Stimulated activated CD4-positive, alpha-beta T cell treated with anti-CD3 and anti-CD28 coated beads, Interleukin-4, amount 100 ng/mL, for 24 hours (primary cell): ENCODE data around the gene ATOH8.

Source experiments
- DNase-seq: peaks from one replicate; pipeline ENCODE4 v3.0.0-alpha.2; 2020

The ATOH8 gene

DNA sequence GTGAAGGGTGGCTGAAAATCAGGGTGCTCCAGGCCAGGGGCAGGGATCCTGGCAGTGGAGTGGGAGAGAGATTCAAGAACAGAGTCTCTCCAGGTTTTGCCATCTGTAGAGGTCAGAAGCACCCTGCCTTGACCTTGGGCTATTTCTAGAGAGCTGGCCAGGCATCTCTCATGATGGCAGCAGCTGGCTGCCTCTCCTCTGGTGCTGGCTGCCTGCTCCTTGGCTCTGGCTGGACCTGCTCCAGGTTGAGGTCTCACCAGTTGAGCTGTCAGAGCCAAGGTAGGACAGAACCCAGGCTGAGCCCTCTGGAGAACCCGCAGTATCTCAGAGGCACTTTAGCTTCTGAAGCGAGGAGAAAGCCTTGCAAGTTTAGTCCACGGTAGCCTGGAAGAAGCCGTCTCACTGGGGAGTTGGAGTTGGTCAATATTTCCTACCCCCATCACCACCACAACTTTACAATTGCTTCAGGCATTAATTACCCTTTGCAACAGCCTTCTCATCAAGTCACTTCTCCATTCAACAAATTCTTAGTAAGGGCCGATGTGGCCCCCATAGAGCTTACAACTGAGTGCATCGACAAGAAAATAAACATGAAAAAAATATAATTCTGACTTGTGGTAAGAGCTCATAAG is 34.1 kb upstream of the ATOH8 start:
- no peak for DNase-seq

- no peak for DNase-seq
Measured at GRCh38 chr2:85720533-85720932, 33.3 kb upstream of the ATOH8 start.

- DNase-seq: no peak
Measured at GRCh38 chr2:85721641-85722040, 32.1 kb upstream of the ATOH8 start.

GRCh38 chr2:85722519-85722918 is 31.3 kb upstream of the ATOH8 start:
- DNase-seq: no peak

- no peak for DNase-seq
Measured at GRCh38 chr2:85723707-85724360, 30.0 kb upstream of the ATOH8 start.

GRCh38 chr2:85724731-85725181 is 29.0 kb upstream of the ATOH8 start:
- DNase-seq: no peak

DNA sequence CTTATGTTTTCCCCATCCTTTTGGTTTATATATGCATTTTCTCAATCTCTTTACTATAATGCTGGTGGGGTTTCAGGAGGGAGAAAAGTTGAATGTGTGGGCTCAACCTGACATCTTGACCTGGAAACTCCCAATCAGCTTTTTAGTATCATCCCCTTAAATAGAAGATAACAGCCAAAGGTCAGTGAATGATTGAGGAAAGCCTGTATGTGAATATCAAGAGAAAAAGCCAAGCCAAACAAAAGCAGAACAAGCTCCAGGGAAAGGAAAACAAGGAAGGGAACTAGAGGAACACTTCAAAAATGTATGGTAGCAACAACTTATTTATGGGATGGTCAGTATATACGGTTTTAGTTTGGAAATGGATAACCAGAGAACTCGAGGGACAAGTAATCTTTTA is 28.3 kb upstream of the ATOH8 start:
- DNase-seq: no peak

DNA sequence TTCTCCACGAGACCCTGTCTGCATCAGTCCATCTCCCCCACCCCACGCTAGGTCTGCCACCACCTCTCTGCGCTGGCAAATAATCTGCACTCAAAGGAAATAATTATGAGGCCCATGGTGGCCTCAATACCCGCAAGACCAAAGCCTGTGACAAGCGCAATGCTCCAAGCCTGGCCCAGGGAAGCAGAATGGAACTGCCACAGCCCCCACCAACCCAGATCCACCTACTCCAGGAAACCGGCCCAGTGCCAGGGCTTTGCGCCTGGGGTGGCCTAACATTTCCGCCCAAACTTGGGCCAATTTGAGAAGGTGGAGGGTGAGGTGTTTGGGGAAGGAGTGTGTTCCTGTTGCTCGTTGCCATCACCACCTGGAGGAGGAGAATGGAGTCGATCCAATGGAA is 26.0 kb upstream of the ATOH8 start:
- DNase-seq: no peak

GRCh38 chr2:85728342-85728741 is 25.4 kb upstream of the ATOH8 start:
- DNase-seq: no peak

DNA sequence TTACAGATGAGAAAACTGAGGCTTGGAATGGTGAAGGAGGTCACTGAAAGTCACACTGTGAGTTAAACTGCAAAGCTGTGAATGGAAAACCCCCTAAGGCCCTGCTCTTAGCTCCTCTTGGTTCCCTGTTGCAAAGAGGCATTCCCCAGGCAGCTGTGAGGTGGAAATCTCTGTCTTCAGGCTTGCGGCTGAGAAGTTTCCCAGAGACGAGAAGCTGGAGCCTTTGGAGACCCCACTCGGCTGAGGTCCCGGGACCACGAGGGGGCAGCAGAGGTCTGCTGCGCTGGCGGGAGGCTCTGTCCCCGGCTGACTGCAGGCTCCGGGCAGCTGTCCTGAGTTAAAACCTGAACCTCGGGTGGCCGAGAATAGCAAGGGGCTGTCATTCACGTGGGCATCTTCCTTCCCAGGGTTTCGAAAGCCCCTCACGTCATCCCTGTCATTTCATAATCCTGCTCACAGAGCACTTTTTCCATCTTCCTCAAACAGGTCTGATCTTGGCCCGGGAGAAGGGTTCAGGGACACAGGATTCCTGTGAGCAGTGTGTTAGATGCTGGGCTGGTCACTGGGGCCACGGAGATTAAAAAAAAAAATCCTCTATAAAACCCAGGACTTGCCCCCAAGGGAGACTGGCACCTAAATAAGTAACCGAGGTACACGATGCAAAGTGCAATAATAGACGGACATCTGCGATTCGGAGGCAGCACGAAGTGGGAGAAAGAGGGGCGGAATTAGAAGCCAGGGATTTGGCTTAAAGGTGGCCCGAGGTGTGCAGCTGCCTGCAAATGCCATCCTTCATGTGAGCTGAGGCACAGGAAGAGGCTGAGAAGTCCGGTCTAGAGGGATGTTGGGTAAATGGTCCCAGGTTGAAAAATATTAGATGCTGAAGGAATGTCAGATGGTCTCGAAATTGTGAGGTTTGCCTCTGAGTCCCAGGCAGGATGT is 24.6 kb upstream of the ATOH8 start:
- DNase-seq: peak; percentile 76

DNA sequence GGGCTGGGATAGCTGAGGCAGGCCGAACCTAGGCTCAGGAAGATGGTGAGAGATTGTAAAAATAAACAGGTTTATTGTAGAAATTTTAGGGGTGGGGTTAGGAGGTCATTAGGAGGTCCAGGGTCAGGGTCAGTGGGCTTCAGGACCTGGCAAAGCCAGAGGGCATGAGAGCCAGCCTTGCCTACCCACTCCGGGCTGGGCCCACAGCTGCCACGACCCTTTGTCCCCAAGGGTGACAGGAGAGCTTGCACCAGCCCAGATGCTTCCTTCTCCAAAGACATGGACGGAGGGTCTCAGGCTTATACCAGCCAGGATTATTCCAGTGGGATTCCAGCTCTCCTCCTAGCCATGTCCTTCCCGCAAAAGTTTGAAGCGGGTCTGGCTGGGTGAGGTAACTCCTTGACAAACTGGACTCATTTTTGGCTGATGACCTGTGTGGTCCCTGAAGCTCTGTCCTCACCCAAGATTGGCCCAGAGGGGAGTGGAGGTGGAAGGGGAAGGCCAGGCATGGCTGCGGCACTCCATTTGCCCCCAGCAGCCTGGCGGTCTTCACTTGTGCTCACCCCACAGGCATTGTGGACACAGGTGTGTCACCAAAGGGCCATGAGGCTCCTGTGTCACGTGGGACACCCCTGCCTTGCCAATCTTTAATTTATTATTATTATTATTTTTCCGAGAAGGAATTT is 23.8 kb upstream of the ATOH8 start:
- DNase-seq: no peak

- DNase-seq: no peak
Measured at GRCh38 chr2:85730686-85731230, 23.0 kb upstream of the ATOH8 start.

DNA sequence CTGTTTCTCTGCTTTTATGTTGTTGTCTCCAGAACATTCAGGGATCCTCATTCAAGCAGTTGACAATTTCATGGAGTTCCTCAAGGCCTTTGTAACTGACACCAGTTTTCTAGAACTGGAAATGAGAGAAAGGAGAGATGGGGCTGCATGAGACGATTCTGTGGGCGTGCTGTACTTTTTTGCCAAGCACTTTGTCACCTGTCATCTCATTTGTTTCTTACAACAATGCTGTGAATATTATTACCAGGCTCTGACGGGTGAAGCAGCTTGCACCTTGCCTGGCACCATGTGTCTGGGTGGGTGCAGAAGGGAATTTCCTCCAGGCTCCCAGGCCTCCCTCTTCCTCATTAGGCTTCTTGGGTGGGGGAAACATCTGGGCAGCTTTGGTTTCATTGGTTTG is 22.2 kb upstream of the ATOH8 start:
- DNase-seq: no peak

DNA sequence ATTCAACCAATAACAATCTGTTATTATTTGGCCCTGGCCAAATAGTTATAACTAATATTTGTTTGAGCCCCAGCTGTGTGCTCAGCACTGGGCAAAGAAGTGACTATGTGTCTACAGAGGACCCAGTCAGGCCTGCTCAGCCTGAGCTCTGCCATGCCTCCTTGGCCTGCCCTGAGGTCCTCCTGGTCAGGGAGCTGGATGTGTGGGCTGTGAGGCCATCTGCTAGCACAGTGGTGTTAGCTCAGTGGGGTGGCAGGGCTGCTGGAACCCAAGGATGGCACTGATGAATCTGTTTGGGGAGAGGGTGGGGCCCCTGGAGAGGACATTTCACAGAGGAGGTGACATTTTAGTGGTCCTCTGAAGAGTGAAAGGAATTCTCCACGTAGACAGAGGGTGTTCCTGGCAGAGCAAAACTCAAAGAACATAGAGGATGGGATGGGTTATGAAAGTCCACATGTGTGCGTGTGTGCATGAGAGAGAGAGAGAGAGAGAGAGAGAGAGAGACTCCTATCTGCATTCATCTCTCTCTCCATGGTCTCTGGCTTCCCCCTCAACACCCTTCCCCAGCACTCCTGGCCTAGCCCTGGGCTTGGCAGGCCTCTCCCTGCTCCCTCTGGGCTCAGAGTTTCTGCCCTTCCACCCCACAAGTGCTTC is 21.2 kb upstream of the ATOH8 start:
- DNase-seq: no peak

GRCh38 chr2:85733121-85733960 is 20.4 kb upstream of the ATOH8 start:
- DNase-seq: no peak

GRCh38 chr2:85734015-85734414 is 19.8 kb upstream of the ATOH8 start:
- no peak for DNase-seq

DNA sequence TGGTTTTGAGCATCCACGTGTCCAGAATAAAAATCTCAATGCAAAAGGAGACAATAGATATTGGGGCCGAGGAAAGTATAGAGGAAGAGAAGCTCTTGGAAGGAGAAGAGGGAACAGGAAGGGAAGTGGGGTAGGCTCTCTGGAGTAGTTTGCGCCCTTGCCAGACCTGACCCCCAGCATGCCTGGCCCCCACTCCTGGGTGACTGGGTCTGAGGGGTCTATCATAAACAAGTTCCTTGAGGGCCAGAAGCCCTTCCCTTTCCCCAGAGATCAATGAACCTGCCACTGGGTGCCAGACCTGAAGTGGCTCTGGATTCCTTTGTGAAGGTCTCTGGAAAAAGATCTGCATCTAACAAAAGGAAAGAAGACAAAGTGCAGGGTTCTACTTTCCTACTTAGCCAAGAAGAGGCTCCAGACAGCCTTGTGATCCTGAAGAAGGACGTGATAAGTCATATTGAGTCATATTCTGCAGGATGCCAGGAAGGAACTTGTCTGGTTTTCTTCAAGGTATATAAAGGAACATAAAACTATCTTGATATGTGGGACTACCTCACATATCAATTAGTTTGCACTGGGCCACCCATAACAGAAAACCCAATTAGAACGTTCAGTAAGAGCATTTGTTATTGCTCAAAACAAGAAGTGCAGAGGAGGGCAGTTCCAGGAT is 18.7 kb upstream of the ATOH8 start:
- no peak for DNase-seq

DNA sequence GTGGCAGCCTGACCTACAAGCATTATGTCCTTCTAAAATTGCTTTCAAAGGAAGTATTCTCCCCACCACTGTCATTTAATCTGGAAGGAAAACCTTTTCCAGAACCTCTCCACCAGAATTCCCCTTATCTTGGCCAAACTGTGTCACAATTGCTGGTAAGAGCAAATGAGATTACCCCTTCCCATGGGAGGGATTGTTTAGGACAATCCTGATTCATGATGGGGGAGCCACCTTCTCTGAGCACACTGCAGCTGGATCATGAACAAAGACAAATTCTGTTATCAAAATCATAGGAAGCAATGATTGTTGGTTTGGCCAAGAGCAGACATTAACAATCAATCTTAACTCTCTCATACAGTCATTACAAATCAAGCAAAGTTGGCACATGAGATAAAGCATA is 18.1 kb upstream of the ATOH8 start:
- DNase-seq: no peak

- DNase-seq: no peak
Measured at GRCh38 chr2:85736456-85737355, 17.1 kb upstream of the ATOH8 start.

DNA sequence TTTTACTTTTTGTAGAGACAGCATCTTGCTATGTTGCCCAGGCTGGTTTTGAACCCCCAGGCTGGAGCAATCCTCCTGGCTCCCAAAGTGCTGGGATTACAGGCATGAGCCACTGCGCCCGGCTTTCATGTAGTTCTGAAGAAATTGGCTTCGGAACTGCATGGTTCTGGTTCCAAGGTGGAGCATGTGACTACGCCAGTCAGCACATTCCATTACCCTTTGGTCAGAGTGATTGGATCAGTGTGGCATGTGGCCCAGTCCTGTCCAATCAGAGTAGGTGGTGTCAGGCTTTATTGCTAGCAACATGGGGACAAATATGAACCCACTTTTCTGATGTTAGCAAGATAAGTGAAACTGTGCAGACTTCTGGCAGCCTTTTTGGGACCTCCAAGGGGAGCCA is 16.3 kb upstream of the ATOH8 start:
- no peak for DNase-seq
